ENCODE results near the gene THAP7. TPM values are rescaled to one million over a fixed set of nuclear protein-coding genes. Genes with fewer than 3 reads are reported as not detected.

The THAP7 gene
- total and polyA plus RNA-seq, 3 donors from 2014 or later, result 60.6 to 96.5 (median 75.8) TPM

GRCh38 chr22:21022507-21022906 is 20.6 kb upstream of the THAP7 start:
- no peaks in the 10 kb centered on the region for H3K36me3 ChIP-seq (ENCODE audit: low read depth, missing control alignments)
- TF ChIP-seq POLR2A (IDR thresholded peaks at IDR 0.05) (no peak), CTCF (IDR thresholded peaks at IDR 0.05) (no peak)
- H3K4me3 ChIP-seq, result no peak overlapping the region
- 69 to 82% methylated on average over 6 to 10 of the region's 10 CpGs for WGBS, 2 donors
- no peak for DNase-seq
- no peak overlapping the region for H3K27ac ChIP-seq
- no peaks in the 10 kb centered on the region for H3K27me3 ChIP-seq
- peaks cover 14% of the 10 kb centered on the region for H3K4me1 ChIP-seq
- H3K9me3 ChIP-seq, result no peaks in the 10 kb centered on the region
- intact Hi-C loops (cut with DNase I; ENCODE audit: low total_unique reads), result no loop called here

- DNase-seq, result no peak
- Histone ChIP-seq H3K36me3 (ENCODE audit: low read depth, missing control alignments) (no peaks in the 10 kb centered on the region), H3K9me3 (no peaks in the 10 kb centered on the region), H3K4me1 (no peaks in the 10 kb centered on the region), H3K4me3 (no peak overlapping the region), H3K27me3 (no peaks in the 10 kb centered on the region), H3K27ac (no peak overlapping the region)
- WGBS, 2 donors, result 76 to 80% methylated on average over 7 of the region's 7 CpGs
- intact Hi-C loops (cut with DNase I; ENCODE audit: low total_unique reads), result no loop called here
- TF ChIP-seq CTCF (IDR thresholded peaks at IDR 0.05), result no peak
- TF ChIP-seq POLR2A (IDR thresholded peaks at IDR 0.05), result no peak
Observed at GRCh38 chr22:21020802-21021429, 19.0 kb upstream of the THAP7 start.

GRCh38 chr22:21018314-21018713 is 16.4 kb upstream of the THAP7 start:
- no peak overlapping the region for H3K27ac ChIP-seq

GRCh38 chr22:21016644-21017420 is 14.9 kb upstream of the THAP7 start:
- Histone ChIP-seq H3K27ac (no peak overlapping the region), H3K9me3 (no peaks in the 10 kb centered on the region), H3K4me1 (peaks cover 18% of the 10 kb centered on the region), H3K36me3 (ENCODE audit: low read depth, missing control alignments) (no peaks in the 10 kb centered on the region), H3K4me3 (no peak overlapping the region), H3K27me3 (no peaks in the 10 kb centered on the region)
- intact Hi-C loops (cut with DNase I; ENCODE audit: low total_unique reads), result no loop called here
- TF ChIP-seq CTCF (IDR thresholded peaks at IDR 0.05) (no peak), POLR2A (IDR thresholded peaks at IDR 0.05) (no peak)
- no peak for DNase-seq
- 87 to 90% methylated on average over 13 of the region's 13 CpGs for WGBS, 2 donors

More at GRCh38 chr22:21018314-21018713, 16.4 kb upstream of the THAP7 start:
- intact Hi-C loops (cut with DNase I; ENCODE audit: low total_unique reads), result no loop called here
- H3K27me3 ChIP-seq, result no peaks in the 10 kb centered on the region
- H3K4me1 ChIP-seq, result peaks cover 18% of the 10 kb centered on the region
- H3K9me3 ChIP-seq, result no peaks in the 10 kb centered on the region
- DNase-seq, result no peak
- no peak for TF ChIP-seq CTCF (IDR thresholded peaks at IDR 0.05)
- 94 to 99% methylated on average over 3 to 4 of the region's 4 CpGs for WGBS, 2 donors
- no peaks in the 10 kb centered on the region for H3K36me3 ChIP-seq (ENCODE audit: low read depth, missing control alignments)
- no peak overlapping the region for H3K4me3 ChIP-seq
